Activated T-cell treated with anti-CD3 and anti-CD28 coated beads for 24 hours (primary cell): ENCODE measurements around the gene UIMC1.

Experiments used
- DNase-seq: peaks from one replicate; pipeline ENCODE4 v3.0.0-alpha.2; 2020; ENCODE audit warnings: low read depth

Gene UIMC1

DNA sequence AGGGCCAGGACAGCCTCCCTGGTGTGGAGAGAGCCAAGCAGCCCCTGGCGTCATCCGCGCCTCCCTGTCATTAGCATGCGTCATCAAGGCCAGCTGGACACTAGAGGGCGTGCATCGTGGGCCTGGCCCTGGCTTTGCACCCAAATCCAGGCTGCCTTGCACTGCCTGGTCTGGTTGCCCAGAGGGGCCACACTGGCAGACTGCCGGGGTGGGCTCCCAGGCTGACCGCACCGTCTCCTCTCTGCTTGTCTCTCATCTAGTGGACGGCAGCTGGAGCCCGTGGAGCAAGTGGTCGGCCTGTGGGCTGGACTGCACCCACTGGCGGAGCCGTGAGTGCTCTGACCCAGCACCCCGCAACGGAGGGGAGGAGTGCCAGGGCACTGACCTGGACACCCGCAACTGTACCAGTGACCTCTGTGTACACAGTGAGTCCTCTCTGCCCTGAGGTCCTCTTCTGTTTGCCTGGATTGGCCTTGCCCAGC, 136.4 kb downstream of the UIMC1 start:
- no peak for DNase-seq

- no peak for DNase-seq
Measured at GRCh38 chr5:176869501-176870109, 137.0 kb downstream of the UIMC1 start.

DNA sequence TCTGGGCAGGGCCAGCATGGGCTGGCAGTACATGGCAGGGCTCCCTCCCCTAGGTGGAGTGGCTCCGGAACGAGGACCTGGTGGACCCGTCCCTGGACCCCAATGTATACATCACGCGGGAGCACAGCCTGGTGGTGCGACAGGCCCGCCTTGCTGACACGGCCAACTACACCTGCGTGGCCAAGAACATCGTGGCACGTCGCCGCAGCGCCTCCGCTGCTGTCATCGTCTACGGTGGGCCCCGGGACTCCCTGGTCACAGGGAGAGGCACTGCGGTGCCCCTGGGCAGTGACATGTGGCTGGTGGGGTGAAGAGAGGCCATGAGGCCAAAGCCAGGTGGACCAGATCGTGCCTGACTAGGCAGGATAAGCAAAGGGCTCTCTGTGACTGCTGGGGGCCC, 137.8 kb downstream of the UIMC1 start:
- no peak for DNase-seq

DNA sequence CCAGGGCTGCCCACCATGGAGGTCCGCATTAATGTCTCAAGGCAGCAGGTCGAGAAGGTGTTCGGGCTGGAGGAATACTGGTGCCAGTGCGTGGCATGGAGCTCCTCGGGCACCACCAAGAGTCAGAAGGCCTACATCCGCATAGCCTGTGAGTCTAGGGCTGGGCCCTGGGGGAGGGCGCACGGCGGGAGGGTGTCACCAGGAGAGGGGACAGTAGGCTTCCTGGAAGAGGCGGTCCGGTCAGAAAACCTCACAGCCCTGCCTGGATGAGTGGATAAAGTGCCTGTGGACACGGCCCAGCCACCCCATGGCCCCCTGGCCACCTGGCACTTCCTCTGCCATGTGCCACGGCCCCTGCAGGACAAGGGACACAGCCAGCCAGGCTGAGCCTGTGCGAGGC, 138.5 kb downstream of the UIMC1 start:
- DNase-seq = no peak

DNA sequence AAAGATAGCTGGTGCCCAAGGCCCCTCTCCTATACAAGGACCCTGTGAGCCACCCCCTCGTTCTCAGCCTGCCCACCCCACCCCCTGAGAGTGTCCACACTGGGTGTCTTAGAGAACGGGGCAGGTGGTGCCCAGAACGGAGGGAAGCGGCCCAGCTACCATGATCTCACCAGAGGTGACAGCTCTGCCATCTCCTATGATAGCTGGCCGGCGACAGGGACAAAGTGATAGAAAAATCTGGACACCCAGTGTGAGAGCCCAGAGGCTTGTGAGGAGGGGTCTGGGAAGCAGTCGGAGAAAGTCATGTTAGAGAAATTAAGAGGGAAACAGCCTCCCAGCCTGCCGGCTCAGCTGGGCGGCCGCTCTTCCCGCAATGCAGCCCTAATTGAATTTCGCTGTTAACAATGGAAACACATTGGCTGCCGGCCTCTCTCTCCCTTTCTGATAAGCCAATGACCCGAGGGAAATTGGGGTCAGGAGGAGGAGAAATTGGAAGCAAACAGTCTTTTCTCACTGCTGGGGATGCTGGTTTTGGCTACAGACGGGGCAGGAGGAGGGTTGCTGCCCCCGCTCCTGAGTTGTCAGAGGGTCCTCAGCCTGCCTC, 139.8 kb downstream of the UIMC1 start:
- DNase-seq = no peak

DNA sequence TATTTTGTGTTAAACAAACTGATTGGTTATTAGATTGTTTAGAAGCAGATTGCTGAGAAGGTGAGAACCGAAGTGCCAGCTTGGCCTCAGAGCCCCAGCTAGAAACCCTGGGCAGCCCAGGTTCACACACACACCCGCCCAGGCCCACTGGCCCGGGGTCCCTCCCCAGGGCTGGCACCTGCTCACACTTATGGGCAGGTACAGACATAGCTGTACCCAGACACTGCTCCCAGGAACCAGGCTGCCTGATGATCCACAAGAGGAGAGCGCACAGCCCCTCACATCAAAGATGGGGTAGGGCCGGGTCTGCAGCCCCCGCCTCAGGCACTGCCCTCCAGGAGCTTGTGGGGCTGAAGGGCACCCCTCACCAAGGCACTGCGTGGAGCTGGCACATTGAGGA, 140.6 kb downstream of the UIMC1 start:
- DNase-seq = no peak

DNA sequence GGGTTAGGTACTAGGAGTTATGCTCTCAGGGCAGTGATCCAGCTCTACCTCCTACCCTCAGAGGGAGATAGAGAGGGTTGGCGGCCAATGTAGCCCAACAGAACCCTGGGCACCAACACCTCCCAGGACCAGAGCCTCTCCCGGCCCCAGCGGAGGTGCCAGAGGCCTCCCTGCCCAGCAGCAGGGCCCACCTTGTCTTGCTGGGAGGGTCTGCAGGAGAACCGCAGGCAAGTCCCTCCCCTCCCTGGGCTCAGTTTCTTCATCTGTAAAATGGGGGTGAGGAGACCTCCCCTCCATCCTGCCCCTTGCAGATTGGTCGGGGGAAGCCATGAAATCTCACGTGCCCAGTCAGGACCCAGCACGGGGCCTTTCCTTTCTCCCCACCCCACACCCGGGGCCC, 141.8 kb downstream of the UIMC1 start:
- DNase-seq = no peak

- DNase-seq = no peak
Measured at GRCh38 chr5:176863765-176864098, 142.8 kb downstream of the UIMC1 start.

- no peak for DNase-seq
Measured at GRCh38 chr5:176863041-176863764, 143.4 kb downstream of the UIMC1 start.

DNA sequence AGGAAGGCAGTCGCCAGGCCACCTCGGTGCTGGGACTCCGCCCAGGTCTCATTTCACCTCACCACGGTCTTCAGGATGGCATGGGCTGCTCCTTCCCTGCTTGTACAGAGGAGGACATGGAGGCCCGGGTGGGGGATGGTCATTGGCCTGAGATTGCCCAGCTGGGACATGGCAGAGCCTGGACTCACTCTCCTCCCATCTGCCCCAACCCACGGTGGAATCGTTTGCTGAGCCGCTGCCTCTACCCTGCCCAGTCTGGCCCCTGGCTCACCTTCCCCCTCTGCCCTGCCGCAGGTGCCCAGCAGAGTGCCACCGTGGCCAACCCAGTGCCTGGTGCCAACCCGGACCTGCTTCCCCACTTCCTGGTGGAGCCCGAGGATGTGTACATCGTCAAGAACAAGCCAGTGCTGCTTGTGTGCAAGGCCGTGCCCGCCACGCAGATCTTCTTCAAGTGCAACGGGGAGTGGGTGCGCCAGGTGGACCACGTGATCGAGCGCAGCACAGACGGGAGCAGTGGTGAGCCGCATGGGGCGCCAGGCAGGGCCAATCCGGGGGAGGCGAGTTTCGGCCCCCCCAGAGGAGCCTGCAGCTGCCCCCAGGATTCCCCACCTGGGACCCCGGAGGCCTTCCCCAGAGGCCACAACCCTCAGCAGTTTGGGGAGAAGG, 144.1 kb downstream of the UIMC1 start:
- DNase-seq = no peak

DNA sequence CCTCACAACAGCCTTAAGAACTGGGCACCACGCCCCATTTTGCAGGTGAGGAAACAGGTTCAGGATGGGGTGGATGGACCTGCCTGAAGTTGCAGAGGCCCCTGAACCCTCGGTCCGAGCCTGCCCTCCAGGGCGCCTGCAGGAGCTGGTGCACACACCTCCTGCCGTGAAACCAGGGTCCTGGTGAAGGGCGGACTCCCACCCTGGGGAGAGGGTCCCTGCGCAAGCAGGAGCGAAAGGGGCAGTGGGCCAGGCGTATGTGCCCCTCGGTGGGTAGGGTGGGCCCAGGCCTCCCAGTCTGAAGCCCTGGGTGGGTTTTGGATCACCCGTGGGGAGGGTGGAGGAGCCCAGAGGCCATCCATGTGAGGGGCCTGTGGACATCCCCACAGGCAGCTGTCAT, 145.3 kb downstream of the UIMC1 start:
- no peak for DNase-seq

DNA sequence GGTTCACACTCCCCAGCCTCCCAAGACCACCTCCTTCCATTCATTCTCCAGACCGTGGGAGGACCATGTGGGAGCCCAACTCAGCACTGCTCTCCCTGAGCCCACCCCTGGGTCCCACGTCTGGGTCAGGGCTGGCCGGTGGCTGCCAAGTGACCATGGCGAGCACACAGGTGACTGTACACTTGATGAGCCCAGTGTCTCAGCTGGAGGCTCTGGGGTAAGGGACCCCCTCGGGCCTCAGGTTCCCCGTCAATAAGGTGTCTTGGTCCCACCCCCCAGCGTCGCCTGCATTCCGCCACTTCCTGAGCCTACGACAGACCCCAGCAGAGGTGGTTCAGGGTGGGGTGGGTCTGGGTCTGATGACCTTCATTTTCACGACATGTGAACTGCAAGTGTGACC, 146.2 kb downstream of the UIMC1 start:
- DNase-seq = no peak

DNA sequence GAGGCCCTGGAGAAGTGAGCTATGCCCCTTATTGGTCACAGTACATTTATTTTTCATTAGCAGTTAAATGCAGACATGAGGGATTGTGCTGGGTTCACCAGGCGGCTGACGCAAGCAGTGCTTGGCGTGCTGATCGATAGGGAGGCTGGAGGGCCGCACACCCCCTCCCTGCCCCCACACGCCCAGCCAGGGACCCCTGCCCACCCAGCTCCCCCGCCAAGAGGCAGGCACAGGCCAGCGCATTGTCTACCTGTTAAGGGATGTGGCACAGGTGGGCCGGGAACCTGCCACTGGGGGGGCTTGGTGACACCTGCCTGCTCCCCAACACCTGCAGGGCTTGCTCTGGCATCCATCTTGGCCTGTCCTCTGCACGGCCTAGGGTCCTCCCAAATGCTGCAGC, 146.7 kb downstream of the UIMC1 start:
- no peak for DNase-seq

- no peak for DNase-seq
Measured at GRCh38 chr5:176857894-176858273, 148.7 kb downstream of the UIMC1 start.

- no peak for DNase-seq
Measured at GRCh38 chr5:176857216-176857893, 149.2 kb downstream of the UIMC1 start.

DNA sequence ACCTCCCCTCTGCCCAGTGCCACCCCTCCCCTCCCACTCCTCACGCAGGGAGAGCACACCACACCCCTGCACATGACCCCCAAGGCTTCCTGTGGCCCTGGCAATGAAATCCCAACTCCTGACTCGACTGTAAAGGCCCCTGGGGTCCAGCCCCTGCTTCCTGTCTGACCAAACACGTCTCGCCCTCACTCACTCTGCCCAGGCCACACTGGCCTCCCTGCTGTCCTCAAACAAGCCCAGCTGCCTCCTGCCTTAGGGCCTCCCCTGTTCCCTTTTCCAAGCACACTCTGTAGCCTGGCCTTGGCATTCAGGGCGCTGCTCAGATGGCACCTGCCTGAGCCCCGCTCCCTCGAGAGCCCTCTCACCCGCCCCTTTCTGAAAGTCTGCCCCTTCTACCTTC, 149.8 kb downstream of the UIMC1 start:
- DNase-seq = no peak

- DNase-seq = no peak
Measured at GRCh38 chr5:176855598-176855997, 151.0 kb downstream of the UIMC1 start.
